Calu3 (cell line): ENCODE results near the gene TCF20. TPM values are rescaled to one million over a fixed set of nuclear protein-coding genes. Genes with fewer than 3 reads are reported as not detected.
A peak's percentile ranks its signal among the peaks of the same experiment; 100 is the strongest.

Experiments
- BruUV-seq: library from RNA; stranded (reverse); fragments of 400-500 nt; replicated peaks from 2 replicates; lab custom pipeline; 2021; lab: Mats Ljungman, UMichigan
- CTCF ChIA-PET: fragments of 300-600 bp; sonication (Branson Sonifier 250); formaldehyde crosslinking; loops from one replicate; lab custom pipeline; 2022; ENCODE audit warnings: antibody characterized with exemption; lab: Charles Lee
- DNase-seq: peaks from one replicate; pipeline ENCODE4 v3.0.0; 2022
- H3K27ac Mint-ChIP-seq: one replicate; pipeline ENCODE4 v1.8.0; 2022; ENCODE audit warnings: mixed read lengths; ENCODE audit not compliant: unreplicated experiment
- H3K27me3 Mint-ChIP-seq: one replicate; pipeline ENCODE4 v1.8.0; 2022; ENCODE audit warnings: mixed read lengths; ENCODE audit not compliant: unreplicated experiment
- H3K36me3 Mint-ChIP-seq: one replicate; pipeline ENCODE4 v1.8.0; 2022; ENCODE audit warnings: mild to moderate bottlenecking, moderate library complexity, mixed read lengths; ENCODE audit not compliant: insufficient read depth, unreplicated experiment
- H3K4me1 Mint-ChIP-seq: one replicate; pipeline ENCODE4 v1.8.0; 2022; ENCODE audit warnings: mild to moderate bottlenecking, low read depth, mixed read lengths; ENCODE audit not compliant: unreplicated experiment
- H3K4me3 Mint-ChIP-seq: one replicate; pipeline ENCODE4 v1.8.0; 2022; ENCODE audit warnings: mild to moderate bottlenecking, low read depth, moderate library complexity, mixed read lengths; ENCODE audit not compliant: unreplicated experiment
- H3K9me3 Mint-ChIP-seq: one replicate; pipeline ENCODE4 v1.8.0; 2022; ENCODE audit warnings: low read depth, mixed read lengths; ENCODE audit not compliant: unreplicated experiment
- intact Hi-C: fragments of 100-400 bp; cut with micrococcal nuclease; formaldehyde crosslinking; loops from one replicate; pipeline ENCODE4 v1.10.0; 2022; ENCODE audit not compliant: unreplicated experiment
- total RNA-seq: library from RNA; stranded (reverse); gene quantifications from 2 replicates; pipeline ENCODE4 v1.2.3, GENCODE V29; 2022
- TF ChIP-seq, protein P1 (sequence below): fragments of 200-600 bp; IDR thresholded peaks from one replicate; pipeline ENCODE4 v1.8.0; 2022; ENCODE audit warnings: antibody characterized with exemption; ENCODE audit not compliant: unreplicated experiment

The TCF20 gene
- total RNA-seq, 1 experiment from 2014 or later, result 87.2 TPM

- no peak overlapping the region for H3K27ac Mint-ChIP-seq
- no peak overlapping the region for H3K4me3 Mint-ChIP-seq
- intact Hi-C loops, result no loop called here
- peaks cover 5% of the 10 kb centered on the region for H3K36me3 Mint-ChIP-seq
- DNase-seq, result no peak
- H3K4me1 Mint-ChIP-seq, result peaks cover 12% of the 10 kb centered on the region
- peaks cover 51% of the 10 kb centered on the region for H3K27me3 Mint-ChIP-seq
- CTCF ChIA-PET, result no interaction called here
- TF ChIP-seq, protein P1, sequence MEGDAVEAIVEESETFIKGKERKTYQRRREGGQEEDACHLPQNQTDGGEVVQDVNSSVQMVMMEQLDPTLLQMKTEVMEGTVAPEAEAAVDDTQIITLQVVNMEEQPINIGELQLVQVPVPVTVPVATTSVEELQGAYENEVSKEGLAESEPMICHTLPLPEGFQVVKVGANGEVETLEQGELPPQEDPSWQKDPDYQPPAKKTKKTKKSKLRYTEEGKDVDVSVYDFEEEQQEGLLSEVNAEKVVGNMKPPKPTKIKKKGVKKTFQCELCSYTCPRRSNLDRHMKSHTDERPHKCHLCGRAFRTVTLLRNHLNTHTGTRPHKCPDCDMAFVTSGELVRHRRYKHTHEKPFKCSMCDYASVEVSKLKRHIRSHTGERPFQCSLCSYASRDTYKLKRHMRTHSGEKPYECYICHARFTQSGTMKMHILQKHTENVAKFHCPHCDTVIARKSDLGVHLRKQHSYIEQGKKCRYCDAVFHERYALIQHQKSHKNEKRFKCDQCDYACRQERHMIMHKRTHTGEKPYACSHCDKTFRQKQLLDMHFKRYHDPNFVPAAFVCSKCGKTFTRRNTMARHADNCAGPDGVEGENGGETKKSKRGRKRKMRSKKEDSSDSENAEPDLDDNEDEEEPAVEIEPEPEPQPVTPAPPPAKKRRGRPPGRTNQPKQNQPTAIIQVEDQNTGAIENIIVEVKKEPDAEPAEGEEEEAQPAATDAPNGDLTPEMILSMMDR, result no peak
- no TSS peak for BruUV-seq
- H3K9me3 Mint-ChIP-seq, result no peaks in the 10 kb centered on the region
Measured at GRCh38 chr22:42298746-42299145, 28.3 kb upstream of the TCF20 start.

GRCh38 chr22:42297778-42298177 is 27.3 kb upstream of the TCF20 start:
- TF ChIP-seq, protein P1, result no peak
- BruUV-seq, result no TSS peak
- Mint-ChIP-seq H3K4me1 (peaks cover 12% of the 10 kb centered on the region), H3K27ac (no peak overlapping the region), H3K36me3 (peaks cover 5% of the 10 kb centered on the region), H3K9me3 (no peaks in the 10 kb centered on the region), H3K27me3 (peaks cover 41% of the 10 kb centered on the region), H3K4me3 (no peak overlapping the region)
- CTCF ChIA-PET, result interaction anchor here (0.6 kb wide), 1 partner anchor 139 kb away, joined by 3 read pairs; no protein-coding TSS in a partner anchor
- intact Hi-C loops, result no loop called here
- no peak for DNase-seq

DNA sequence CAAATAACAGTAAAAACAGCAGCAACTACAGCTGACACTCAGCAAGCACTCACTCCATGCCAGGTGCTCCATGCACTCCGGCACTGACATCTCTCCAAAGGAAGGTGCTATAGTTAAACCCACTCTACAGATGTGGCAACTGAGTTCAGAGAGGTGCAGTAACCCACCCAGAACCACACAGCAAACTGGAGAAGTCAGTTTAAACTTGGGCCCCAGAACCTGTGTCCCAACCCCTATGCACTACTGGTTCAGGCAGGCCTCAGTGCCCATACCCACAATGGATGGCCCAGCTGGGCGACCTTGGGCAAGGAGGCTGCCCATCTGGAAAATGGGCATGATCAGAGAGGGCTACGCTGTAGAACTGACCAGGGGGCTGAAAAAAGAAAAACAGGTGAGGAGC is 26.4 kb upstream of the TCF20 start:
- CTCF ChIA-PET, result interaction anchor here (0.6 kb wide), 1 partner anchor 140 kb away, joined by 3 read pairs; no protein-coding TSS in a partner anchor
- intact Hi-C loops, result no loop called here
- TF ChIP-seq, protein P1, result peak; percentile 6
- H3K9me3 Mint-ChIP-seq, result no peaks in the 10 kb centered on the region
- peaks cover 12% of the 10 kb centered on the region for H3K4me1 Mint-ChIP-seq
- DNase-seq, result no peak
- H3K27ac Mint-ChIP-seq, result no peak overlapping the region
- H3K27me3 Mint-ChIP-seq, result peaks cover 32% of the 10 kb centered on the region
- no TSS peak for BruUV-seq
- peaks cover 5% of the 10 kb centered on the region for H3K36me3 Mint-ChIP-seq
- no peak overlapping the region for H3K4me3 Mint-ChIP-seq

- peaks cover 5% of the 10 kb centered on the region for H3K36me3 Mint-ChIP-seq
- CTCF ChIA-PET, result no interaction called here
- intact Hi-C loops, result no loop called here
- DNase-seq, result peak; percentile 37
- TF ChIP-seq, protein P1, result peak; percentile 20
- H3K4me1 Mint-ChIP-seq, result peaks cover 12% of the 10 kb centered on the region
- H3K27ac Mint-ChIP-seq, result no peak overlapping the region
- BruUV-seq, result no TSS peak
- H3K4me3 Mint-ChIP-seq, result no peak overlapping the region
- peaks cover 28% of the 10 kb centered on the region for H3K27me3 Mint-ChIP-seq
- no peaks in the 10 kb centered on the region for H3K9me3 Mint-ChIP-seq
Measured at GRCh38 chr22:42296381-42296853, 26.0 kb upstream of the TCF20 start.
